SK-N-SH (cell line): ENCODE results near the gene RNF4.

Source experiments
- CTCF ChIP-seq: fragments of 200-600 bp; sonication (generic); IDR thresholded peaks from 2 replicates; pipeline ENCODE4 v1.6.1; 2017; ENCODE audit warnings: antibody characterized with exemption, mild to moderate bottlenecking, moderate library complexity
- EP300 ChIP-seq, 2 experiments: IDR thresholded peaks; 2 replicates each; pipeline versions ENCODE4 v1.4.0 to v1.6.1; 2012; ENCODE audit warnings: borderline replicate concordance in 1 of 2, low read depth in 1 of 2, low read length in 1 of 2
- EZH2phosphoT487 ChIP-seq: fragments of 200-600 bp; sonication (generic); IDR thresholded peaks from 2 replicates; pipeline ENCODE4 v1.6.1; 2017; ENCODE audit warnings: low read depth, mixed run types, mild to moderate bottlenecking, antibody characterized with exemption, moderate library complexity, borderline replicate concordance
- MAX ChIP-seq: IDR thresholded peaks from 2 replicates; pipeline ENCODE4 v1.4.0; 2012; ENCODE audit warnings: low read depth
- POLR2AphosphoS5 ChIP-seq: IDR thresholded peaks from 2 replicates; pipeline ENCODE4 v1.6.1; 2012; ENCODE audit warnings: low read depth, low read length
- RCOR1 ChIP-seq: fragments of 150-350 bp; IDR thresholded peaks from 2 replicates; pipeline ENCODE4 v1.6.1; 2017; ENCODE audit warnings: antibody characterized with exemption, low read length
- TAF1 ChIP-seq: IDR thresholded peaks from 2 replicates; pipeline ENCODE4 v1.6.1; 2012; ENCODE audit warnings: low read depth, mild to moderate bottlenecking, low read length, moderate library complexity, borderline replicate concordance
- TCF12 ChIP-seq: IDR thresholded peaks from 2 replicates; pipeline ENCODE4 v1.4.0; 2012

GRCh38 chr4:2450394-2451035 lies 18.4 kb upstream of the RNF4 start:
- no peak for TF ChIP-seq RCOR1
- no peak for TF ChIP-seq CTCF
- no peak for TF ChIP-seq POLR2AphosphoS5
- no peak for TF ChIP-seq EP300 (IDR thresholded peaks at IDR 0.05; ENCODE audit: borderline replicate concordance in 1 of 2, low read depth in 1 of 2, low read length in 1 of 2)
- TF ChIP-seq TCF12, result no peak
- TF ChIP-seq TAF1, result no peak
- no peak for TF ChIP-seq MAX
- TF ChIP-seq EZH2phosphoT487, result no peak
